HEK293 (cell line): ENCODE data around the gene HSD17B1.

Experiments used
- CTCF ChIA-PET: fragments of 350-600 bp; formaldehyde crosslinking; extraction: SDS; loops from one replicate; lab custom pipeline; 2021; ENCODE audit warnings: antibody characterized with exemption; lab: Yijun Ruan, JAX
- POLR2A ChIA-PET: fragments of 300-600 bp; formaldehyde crosslinking; extraction: SDS; loops from one replicate; lab custom pipeline; 2020; ENCODE audit warnings: antibody characterized with exemption, inconsistent platforms; lab: Yijun Ruan, JAX
- H3K27ac ChIP-seq: fragments of 200-500 bp; sonication (Bioruptor generic); 2 replicates; pipeline ENCODE4 v1.5.1; 2014; ENCODE audit warnings: low read depth, low read length, control low read depth, inconsistent platforms; ENCODE audit errors: extremely low read depth
- H3K36me3 ChIP-seq, 2 experiments: fragments of 200-500 bp in 1 of 2; sonication (Bioruptor generic) in 1 of 2; 1 replicate in 1 of 2; 2 replicates in 1 of 2; pipeline ENCODE4 v1.5.1; 2014 to 2017; ENCODE audit warnings: inconsistent platforms in 2 of 2, low read length in 2 of 2; ENCODE audit not compliant: control insufficient read depth in 2 of 2, insufficient read depth in 1 of 2
- H3K4me1 ChIP-seq: fragments of 200-500 bp; sonication (Bioruptor generic); 2 replicates; pipeline ENCODE4 v1.5.1; 2014; ENCODE audit warnings: mild to moderate bottlenecking, low read length, inconsistent platforms; ENCODE audit not compliant: control insufficient read depth, insufficient read depth
- H3K4me3 ChIP-seq: 2 replicates; pipeline ENCODE4 v1.5.1; 2011; ENCODE audit warnings: low read depth, mild to moderate bottlenecking, control low read depth, low read length, moderate library complexity
- H3K9me3 ChIP-seq: fragments of 200-500 bp; sonication (Bioruptor generic); 2 replicates; pipeline ENCODE4 v1.5.1; 2014; ENCODE audit warnings: low read depth, low read length, inconsistent platforms; ENCODE audit not compliant: control insufficient read depth, insufficient read depth
- INSM2 ChIP-seq: fragments of 450-650 bp; formaldehyde crosslinking; IDR thresholded peaks from 2 replicates; pipeline ENCODE4 v1.5.1; 2016; ENCODE audit warnings: missing biosample characterization, missing genetic modification characterization
- PRDM10 ChIP-seq: fragments of 450-650 bp; formaldehyde crosslinking; IDR thresholded peaks from 2 replicates; pipeline ENCODE4 v1.5.1; 2016; ENCODE audit warnings: missing biosample characterization, missing genetic modification characterization
- ZBTB48 ChIP-seq: fragments of 450-650 bp; formaldehyde crosslinking; IDR thresholded peaks from 2 replicates; pipeline ENCODE4 v1.5.1; 2016; ENCODE audit warnings: missing biosample characterization, missing genetic modification characterization
- ZNF274 ChIP-seq, 2 experiments: fragments of 200-500 bp in 1 of 2; fragments of 450-650 bp in 1 of 2; sonication (Bioruptor generic) in 1 of 2; formaldehyde crosslinking in 1 of 2; IDR thresholded peaks; 2 replicates each; pipeline versions ENCODE4 v1.5.1 to v1.6.1; 2014 to 2016; ENCODE audit warnings: borderline replicate concordance in 1 of 2, inconsistent platforms in 1 of 2, low read length in 1 of 2, missing biosample characterization in 1 of 2, missing genetic modification characterization in 1 of 2
- ZNF394 ChIP-seq: fragments of 450-650 bp; formaldehyde crosslinking; IDR thresholded peaks from 2 replicates; pipeline ENCODE4 v1.5.1; 2016; ENCODE audit warnings: missing biosample characterization, missing genetic modification characterization, mild to moderate bottlenecking, moderate library complexity, borderline replicate concordance
- ZNF555 ChIP-seq: fragments of 450-650 bp; formaldehyde crosslinking; conservative IDR thresholded peaks from 2 replicates; pipeline ENCODE4 v1.5.1; 2017; ENCODE audit warnings: missing biosample characterization, mild to moderate bottlenecking, missing genetic modification characterization, inconsistent platforms
- ZNF558 ChIP-seq: fragments of 450-650 bp; formaldehyde crosslinking; IDR thresholded peaks from 2 replicates; pipeline ENCODE4 v1.5.1; 2016; ENCODE audit warnings: missing biosample characterization, missing genetic modification characterization
- ZNF585B ChIP-seq: fragments of 450-650 bp; formaldehyde crosslinking; IDR thresholded peaks from 2 replicates; pipeline ENCODE4 v1.5.1; 2016; ENCODE audit warnings: missing biosample characterization, missing genetic modification characterization
- ZNF600 ChIP-seq: fragments of 450-650 bp; formaldehyde crosslinking; IDR thresholded peaks from 2 replicates; pipeline ENCODE4 v1.5.1; 2016; ENCODE audit warnings: missing biosample characterization, missing genetic modification characterization
- ZNF639 ChIP-seq: fragments of 450-650 bp; formaldehyde crosslinking; IDR thresholded peaks from 2 replicates; pipeline ENCODE4 v1.5.1; 2016; ENCODE audit warnings: missing biosample characterization, missing genetic modification characterization
- ZSCAN23 ChIP-seq: fragments of 450-650 bp; formaldehyde crosslinking; IDR thresholded peaks from 2 replicates; pipeline ENCODE4 v1.5.1; 2016; ENCODE audit warnings: missing biosample characterization, missing genetic modification characterization

HSD17B1 gene

GRCh38 chr17:42520540-42520951 is 32.2 kb upstream of the HSD17B1 start:
- Histone ChIP-seq H3K9me3 (no peaks in the 10 kb centered on the region), H3K4me1 (peaks cover 25% of the 10 kb centered on the region), H3K36me3 (peaks cover 0 to 56% of the 10 kb centered on the region in 2 experiments; a peak in 1 of 3 replicates), H3K4me3 (no peak overlapping the region), H3K27ac (no peak overlapping the region)
- TF ChIP-seq ZNF600 (tag by site-specific recombination) (peak; percentile 28; the same call in 1 of the 2 replicates), ZNF639 (no peak)
- POLR2A ChIA-PET, result interaction anchor here (0.7 to 3.7 kb wide), 6 partner anchors 10 to 97 kb away, joined by 3 to 48 read pairs (median 8); partner anchors contain the start of genes CAVIN1 and NAGLU
- CTCF ChIA-PET, result interaction anchor here (0.6 to 4.4 kb wide), 26 partner anchors 10 to 766 kb away, joined by 3 to 66 read pairs (median 5); partner anchors contain the start of genes CAVIN1 and NAGLU

GRCh38 chr17:42521036-42521435 is 31.7 kb upstream of the HSD17B1 start:
- no peaks in the 10 kb centered on the region for H3K9me3 ChIP-seq
- ChIA-PET POLR2A (interaction anchor here (2.5 kb wide), 1 partner anchor 9 kb away, joined by 12 read pairs; no protein-coding TSS in a partner anchor), CTCF (interaction anchor here (0.6 to 4.4 kb wide), 14 partner anchors 9 to 767 kb away, joined by 3 to 66 read pairs (median 5); partner anchors contain the start of gene NAGLU)
- peaks cover 0 to 53% of the 10 kb centered on the region in 2 experiments; a peak in 1 of 3 replicates for H3K36me3 ChIP-seq
- H3K4me1 ChIP-seq, result peaks cover 25% of the 10 kb centered on the region
- H3K4me3 ChIP-seq, result no peak overlapping the region
- no peak overlapping the region for H3K27ac ChIP-seq
- no peak for TF ChIP-seq ZNF558 (tag by site-specific recombination)
- no peak for TF ChIP-seq ZNF394
- TF ChIP-seq ZBTB48 (tag by site-specific recombination), result no peak
- TF ChIP-seq ZNF555 (tag by site-specific recombination), result no peak
- no peak for TF ChIP-seq ZNF585B
- TF ChIP-seq ZNF274 (IDR thresholded peaks at IDR 0.05; ENCODE audit: low read length), result no peak
- no peak for TF ChIP-seq ZNF274 (tag by site-specific recombination; IDR thresholded peaks at IDR 0.05; ENCODE audit: borderline replicate concordance)
- TF ChIP-seq ZSCAN23 (tag by site-specific recombination), result no peak
- TF ChIP-seq, all 188 proteins: peak for 0

- Histone ChIP-seq H3K4me3 (no peak overlapping the region), H3K9me3 (no peaks in the 10 kb centered on the region), H3K27ac (no peak overlapping the region), H3K36me3 (peaks cover 0 to 46% of the 10 kb centered on the region in 2 experiments; a peak in 1 of 3 replicates), H3K4me1 (peaks cover 25% of the 10 kb centered on the region)
- CTCF ChIA-PET, result interaction anchor here (0.9 kb wide), 1 partner anchor 112 kb away, joined by 5 read pairs; no protein-coding TSS in a partner anchor
- peak; percentile 57 for TF ChIP-seq PRDM10
- no peak for TF ChIP-seq INSM2 (tag by site-specific recombination)
- POLR2A ChIA-PET, result interaction anchor here (2.5 kb wide), 1 partner anchor 8 kb away, joined by 12 read pairs; no protein-coding TSS in a partner anchor
These were observed 31.0 kb upstream of the HSD17B1 start for GRCh38 chr17:42521666-42522262.
